K562 (cell line): ENCODE data around the gene ALDH1A3. TPM values are rescaled to one million over a fixed set of nuclear protein-coding genes. Genes with fewer than 3 reads are reported as not detected.

ENCODE experiments used
- ATAC-seq: fragments of 200-7000 bp; cut with Tn5 transposase; 3 replicates; pipeline ENCODE4 v1.9.1; 2020; ENCODE audit warnings: moderate library complexity
- BruUV-seq: library from RNA; stranded (reverse); fragments of 400-500 nt; replicated peaks from 2 replicates; lab custom pipeline; 2021; lab: Mats Ljungman, UMichigan
- CTCF ChIA-PET: fragments of 300-600 bp; formaldehyde crosslinking; extraction: SDS; loops from one replicate; lab custom pipeline; 2021; ENCODE audit warnings: low intra/inter-chr PET ratio; lab: Yijun Ruan, JAX
- POLR2A ChIA-PET: fragments of 300-600, 350-650 bp; sonication (Branson Sonifier 250); formaldehyde crosslinking; extraction: SDS; loops from one replicate; lab custom pipeline; 2021; ENCODE audit warnings: antibody characterized with exemption, inconsistent platforms; lab: Yijun Ruan, JAX
- DNase-seq, 4 experiments: peaks; one replicate each; pipeline versions ENCODE4 v3.0.0 to v3.0.0-alpha.2; 2011 to 2018; ENCODE audit warnings: low spot score in 3 of 4, mixed read lengths in 3 of 4; ENCODE audit errors: extremely low read depth in 1 of 4
- FAIRE-seq: peaks from 2 replicates; lab custom pipeline; 2011; peaks lifted over from hg19 to GRCh38; lab: Jason Lieb, UNC
- H2AFZ ChIP-seq: 2 replicates; pipeline ENCODE4 v1.6.0; 2011; ENCODE audit warnings: low read depth, low read length, control low read depth, inconsistent platforms
- H3K27ac ChIP-seq: fragments of 200-600 bp; 3 replicates; pipeline ENCODE4 v1.8.0; 2011; ENCODE audit warnings: low read depth, mild to moderate bottlenecking, control low read depth, inconsistent platforms, low read length, moderate library complexity, mixed read lengths; ENCODE audit errors: extremely low read depth
- H3K27me3 ChIP-seq, 2 experiments: fragments of 300-600 bp in 1 of 2; 2 replicates in 1 of 2; 3 replicates in 1 of 2; pipeline versions ENCODE4 v1.6.0 to v1.8.0; 2011; ENCODE audit warnings: inconsistent platforms in 2 of 2, low read length in 2 of 2, mild to moderate bottlenecking in 1 of 2, mixed read lengths in 1 of 2, moderate library complexity in 1 of 2; ENCODE audit not compliant: control insufficient read depth in 2 of 2, insufficient read depth in 2 of 2
- H3K36me3 ChIP-seq: fragments of 300-600 bp; 3 replicates; pipeline ENCODE4 v1.8.0; 2011; ENCODE audit warnings: mild to moderate bottlenecking, low read length, inconsistent platforms; ENCODE audit not compliant: control insufficient read depth, insufficient read depth
- H3K4me1 ChIP-seq, 2 experiments: fragments of 200-600 bp in 1 of 2; replicated peaks in 1 of 2; 2 replicates in 1 of 2; 3 replicates in 1 of 2; pipeline versions ENCODE4 v1.5.1 to v1.8.0; 2011; ENCODE audit warnings: inconsistent platforms in 2 of 2, low read length in 2 of 2, mild to moderate bottlenecking in 1 of 2, mixed read lengths in 1 of 2, moderate library complexity in 1 of 2; ENCODE audit not compliant: control insufficient read depth in 2 of 2, insufficient read depth in 2 of 2
- H3K4me2 ChIP-seq: 2 replicates; pipeline ENCODE4 v1.6.1; 2011; ENCODE audit warnings: low read length, control low read depth, inconsistent platforms, mixed read lengths; ENCODE audit not compliant: insufficient read depth
- H3K4me3 ChIP-seq: fragments of 200-600 bp; sonication (generic), shearing (Covaris generic); 2 replicates; pipeline ENCODE4 v1.5.1; 2016; ENCODE audit warnings: control low read depth, inconsistent platforms
- H3K79me2 ChIP-seq: fragments of 200-600 bp; 3 replicates; pipeline ENCODE4 v1.8.0; 2011; ENCODE audit warnings: low read length, inconsistent platforms; ENCODE audit not compliant: control insufficient read depth, insufficient read depth
- H3K9ac ChIP-seq, 2 experiments: 2 replicates each; pipeline versions ENCODE4 v1.6.0 to v1.6.1; 2011; ENCODE audit warnings: low read depth in 2 of 2, low read length in 2 of 2, control low read depth in 1 of 2, inconsistent platforms in 1 of 2, mild to moderate bottlenecking in 1 of 2, mixed read lengths in 1 of 2; ENCODE audit not compliant: insufficient read depth in 1 of 2
- H3K9me1 ChIP-seq: one replicate; pipeline ENCODE4 v1.6.0; 2011; ENCODE audit warnings: inconsistent platforms, mild to moderate bottlenecking, low read length, moderate library complexity; ENCODE audit not compliant: control insufficient read depth, insufficient read depth
- H3K9me3 ChIP-seq: replicated peaks from 2 replicates; pipeline ENCODE4 v1.5.1; 2011; ENCODE audit warnings: low read depth, low read length, inconsistent platforms; ENCODE audit not compliant: control insufficient read depth, insufficient read depth
- H4K20me1 ChIP-seq: replicated peaks from 2 replicates; pipeline ENCODE4 v1.6.1; 2011; ENCODE audit warnings: low read length, inconsistent platforms, mixed read lengths; ENCODE audit not compliant: control insufficient read depth, insufficient read depth
- HBP1 ChIP-seq: fragments of 450-650 bp; formaldehyde crosslinking; IDR thresholded peaks from 2 replicates; pipeline ENCODE4 v1.4.0; 2022; ENCODE audit warnings: missing genetic modification characterization
- ZNF239 ChIP-seq: fragments of 250-450 bp; sonication (Bioruptor Pico); IDR thresholded peaks from 2 replicates; pipeline ENCODE4 v1.4.0; 2020; ENCODE audit warnings: mild to moderate bottlenecking
- WGBS: fragments of 100-300 bp; shearing (Covaris generic); methylation state at CpG from one replicate; pipeline ENCODE4 v1.1.6; 2016; ENCODE audit warnings: low coverage, mixed read lengths; ENCODE audit not compliant: insufficient coverage; ENCODE audit errors: missing lambda C conversion rate; 5-methylcytosine and 5-hydroxymethylcytosine counted together
- in situ Hi-C: fragments of 300-500 bp; cut with MboI; formaldehyde crosslinking; loops from 4 replicates; pipeline ENCODE4 v1.15.0; 2018; ENCODE audit warnings: inconsistent platforms, mixed read lengths
- intact Hi-C: fragments of 100-400 bp; cut with micrococcal nuclease; formaldehyde crosslinking; loops from 2 replicates; pipeline ENCODE4 v1.14.2; 2022
- polyA plus RNA-seq, 8 experiments: library from polyadenylated mRNA; depleted of rRNA in 4 of 8; stranded (reverse) in 5 of 8; unstranded in 3 of 8; fragments of >200 nt; fragmentation: Nextera tagmentation in 2 of 8; fragmentation: Illumina TruSeq in 1 of 8; extraction: Ambion mirVana in 2 of 8; extraction: Trizol in 1 of 8; gene quantifications; 2 replicates each; pipeline versions ENCODE4 v1.2.1 to v1.2.3, GENCODE V29; 2011 to 2014; ENCODE audit warnings: inconsistent platforms in 1 of 8, missing spikeins in 1 of 8
- total RNA-seq, 7 experiments: library from RNA; depleted of rRNA in 6 of 7; stranded (reverse); fragments of >200 nt in 6 of 7; fragmentation: Illumina TruSeq in 2 of 7; extraction: Trizol in 2 of 7; gene quantifications; 2 replicates each; pipeline versions ENCODE4 v1.2.1 to v1.2.3, GENCODE V29; 2011 to 2021; ENCODE audit warnings: low replicate concordance in 1 of 7

Gene ALDH1A3
- total and polyA plus RNA-seq, 9 of the 15 experiments (the other 6 are each of a cell fraction or from before 2014, with no cell fraction given) = 0.38 TPM; not detected in 8

- H3K27ac ChIP-seq = no peak overlapping the region
- peak; percentile 89 for TF ChIP-seq ZNF239 (CRISPR knock-in tag)
- TF ChIP-seq HBP1 (CRISPR knock-in tag) = no peak
- TF ChIP-seq, all 486 proteins: peak for 1
- DNase-seq (no peak), FAIRE-seq (no peak), ATAC-seq (no peak)
- intact Hi-C loops = no loop called here
- in situ Hi-C loops = loop anchor here (25.0 kb wide), 1 partner anchor 360 kb away; the partner anchor contains the start of gene CHSY1
- Histone ChIP-seq H3K27me3 (peaks cover 38 to 75% of the 10 kb centered on the region in 2 experiments), H3K79me2 (no peaks in the 10 kb centered on the region), H3K9me3 (no peaks in the 10 kb centered on the region), H3K9ac (no peak overlapping the region), H2AFZ (no peak overlapping the region), H4K20me1 (no peaks in the 10 kb centered on the region; the same call in 1 of the 2 replicates), H3K36me3 (no peaks in the 10 kb centered on the region), H3K4me2 (no peak overlapping the region), H3K4me1 (no peaks in the 10 kb centered on the region), H3K9me1 (no peaks in the 10 kb centered on the region), H3K4me3 (no peak overlapping the region)
- 4% methylated on average over 12 of the region's 14 CpGs for WGBS
- ChIA-PET CTCF (no interaction called here), POLR2A (interaction anchor here (0.6 to 1.5 kb wide), 3 partner anchors 48 to 349 kb away, joined by 3 read pairs; no protein-coding TSS in a partner anchor)
- no TSS peak for BruUV-seq
Measured at GRCh38 chr15:100901702-100902435, 22.2 kb downstream of the ALDH1A3 start.
